ENCODE measurements around the gene MINPP1.
"Not testable (repeated sequence)": the region's sequence is repeated elsewhere in the genome, so short reads cannot be mapped to it uniquely, and the experiment has no call there.

The MINPP1 gene

GRCh38 chr10:87504640-87505365 is at the start of gene MINPP1:
TSS of gene MINPP1 (plus strand) at chr10:87504893. CDS start at chr10:87504916, 23 bp downstream.
- peak; percentile 20 to 88 (median 68) for DNase-seq

DNA sequence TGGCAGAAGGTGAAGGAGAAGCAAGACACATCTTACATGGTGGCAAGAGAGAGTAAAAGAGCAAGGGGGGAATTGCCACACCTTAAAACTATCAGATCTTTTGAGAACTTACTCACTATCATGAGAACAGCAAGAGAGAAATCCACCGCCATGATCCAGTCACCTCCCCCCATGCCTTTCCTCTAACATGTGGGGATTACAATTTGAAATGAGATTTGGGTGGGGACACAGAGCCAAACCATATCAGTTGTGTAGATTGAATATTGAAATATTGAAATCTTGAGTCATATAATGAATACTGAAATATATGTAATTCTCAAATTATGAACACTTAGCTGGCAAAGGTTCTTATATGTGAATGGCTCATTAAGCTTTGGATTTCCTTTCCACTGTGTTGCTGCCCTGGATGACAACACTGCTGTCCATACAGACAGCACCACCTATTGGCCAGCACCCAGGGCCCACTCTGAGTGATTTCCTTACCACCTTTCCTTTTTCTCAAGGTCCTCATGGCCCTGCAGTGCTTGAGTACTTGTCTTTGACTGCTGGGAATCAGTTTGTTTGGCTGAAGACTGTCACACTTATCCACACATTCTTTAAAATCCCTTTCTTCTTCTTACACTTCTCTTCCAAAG is 48.0 kb upstream of the MINPP1 start:
- not testable (repeated sequence) for DNase-seq

DNA sequence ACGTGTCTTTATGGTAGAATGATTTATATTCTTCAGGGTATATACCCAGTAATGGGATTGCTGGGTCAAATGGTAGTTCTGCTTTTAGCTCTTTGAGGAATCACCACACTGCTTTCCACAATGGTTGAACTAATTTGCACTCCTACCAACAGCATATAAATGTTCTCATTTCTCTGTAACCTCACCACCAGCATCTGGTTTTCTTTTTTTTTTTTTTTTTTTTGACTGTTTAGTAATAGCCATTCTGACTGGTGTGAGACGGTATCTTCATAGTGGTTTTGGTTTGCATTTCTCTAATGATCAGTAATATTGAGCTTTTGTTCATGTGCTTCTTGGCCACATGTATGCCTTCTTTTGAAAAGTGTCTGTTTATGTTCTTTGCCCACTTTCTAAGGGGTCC is 42.9 kb upstream of the MINPP1 start:
- DNase-seq = not testable (repeated sequence)

- not testable (repeated sequence) for DNase-seq
These were observed 37.8 kb upstream of the MINPP1 start for GRCh38 chr10:87466849-87467248.

GRCh38 chr10:87488733-87489132 is 16.0 kb upstream of the MINPP1 start:
- DNase-seq = not testable (repeated sequence)

GRCh38 chr10:87490285-87490684 is 14.4 kb upstream of the MINPP1 start:
- DNase-seq = not testable (repeated sequence)

GRCh38 chr10:87492450-87492849 is 12.2 kb upstream of the MINPP1 start:
- not testable (repeated sequence) for DNase-seq

GRCh38 chr10:87495446-87495845 is 9.2 kb upstream of the MINPP1 start:
- DNase-seq = not testable (repeated sequence)

GRCh38 chr10:87497386-87497785 is 7.3 kb upstream of the MINPP1 start:
- DNase-seq = not testable (repeated sequence)

GRCh38 chr10:87498106-87498789 is 6.4 kb upstream of the MINPP1 start:
- not testable (repeated sequence) for DNase-seq

- DNase-seq = no peak
These were observed 4.0 kb upstream of the MINPP1 start for GRCh38 chr10:87500646-87501048.

- DNase-seq = no peak
These were observed 1.3 kb upstream of the MINPP1 start for GRCh38 chr10:87503401-87503800.

DNA sequence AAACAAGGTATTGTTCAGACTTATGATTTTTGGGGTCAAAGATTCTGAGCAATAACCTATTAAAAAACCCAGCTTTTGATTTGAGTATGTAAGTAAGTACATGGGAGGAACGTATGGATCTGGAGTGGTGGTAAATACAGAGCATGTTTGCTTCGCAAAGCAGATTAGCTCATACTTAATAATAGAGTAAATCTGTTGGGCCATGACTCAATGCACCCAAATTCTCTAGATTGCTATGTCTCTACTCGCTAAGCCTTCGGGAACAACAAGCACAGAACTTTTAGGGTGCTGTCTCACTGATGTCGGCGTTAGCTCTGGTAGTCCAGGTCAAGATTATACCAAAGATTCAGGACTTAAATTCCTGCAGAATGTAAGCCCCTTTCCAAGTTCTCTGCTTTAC is 807 bp upstream of the MINPP1 start:
- DNase-seq = no peak

- peak in 1 of 56 donors; percentile 41 for DNase-seq
These were observed 420 bp upstream of the MINPP1 start for GRCh38 chr10:87504307-87504639.

DNA sequence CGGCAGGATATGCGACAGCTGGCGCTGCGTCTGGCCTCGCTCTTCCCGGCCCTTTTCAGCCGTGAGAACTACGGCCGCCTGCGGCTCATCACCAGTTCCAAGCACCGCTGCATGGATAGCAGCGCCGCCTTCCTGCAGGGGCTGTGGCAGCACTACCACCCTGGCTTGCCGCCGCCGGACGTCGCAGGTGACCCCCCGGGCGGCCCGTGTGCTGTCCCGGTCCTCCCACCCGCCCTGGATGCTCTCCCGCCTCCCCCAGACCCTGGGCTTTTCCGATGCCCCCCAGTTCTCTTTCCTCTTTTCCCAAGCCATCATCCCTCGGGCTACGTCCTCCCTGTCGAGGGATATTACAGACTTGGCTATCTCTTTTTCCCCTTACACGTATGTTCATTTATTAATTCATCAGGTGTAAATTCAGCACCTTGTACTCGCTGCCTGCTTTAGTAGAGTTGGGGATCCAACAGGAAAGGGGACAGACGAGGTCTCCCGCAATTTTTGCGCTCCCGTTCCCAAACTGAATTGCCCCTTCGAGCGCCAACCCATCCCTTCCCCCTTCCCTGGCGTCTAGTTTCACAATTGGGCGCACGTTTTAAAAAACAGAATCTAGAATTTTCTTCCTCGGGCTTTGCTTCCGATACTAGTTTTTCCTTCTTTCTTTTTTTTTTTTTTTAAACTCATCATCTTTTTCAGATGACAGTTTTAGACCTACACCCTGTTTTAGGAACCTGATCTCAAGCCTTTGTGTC is 846 bp downstream of the MINPP1 start:
- peak in 36 of 56 donors; percentile 1 to 70 (median 38) for DNase-seq

- DNase-seq = no peak
These were observed 2.3 kb downstream of the MINPP1 start for GRCh38 chr10:87506956-87507355.

DNA sequence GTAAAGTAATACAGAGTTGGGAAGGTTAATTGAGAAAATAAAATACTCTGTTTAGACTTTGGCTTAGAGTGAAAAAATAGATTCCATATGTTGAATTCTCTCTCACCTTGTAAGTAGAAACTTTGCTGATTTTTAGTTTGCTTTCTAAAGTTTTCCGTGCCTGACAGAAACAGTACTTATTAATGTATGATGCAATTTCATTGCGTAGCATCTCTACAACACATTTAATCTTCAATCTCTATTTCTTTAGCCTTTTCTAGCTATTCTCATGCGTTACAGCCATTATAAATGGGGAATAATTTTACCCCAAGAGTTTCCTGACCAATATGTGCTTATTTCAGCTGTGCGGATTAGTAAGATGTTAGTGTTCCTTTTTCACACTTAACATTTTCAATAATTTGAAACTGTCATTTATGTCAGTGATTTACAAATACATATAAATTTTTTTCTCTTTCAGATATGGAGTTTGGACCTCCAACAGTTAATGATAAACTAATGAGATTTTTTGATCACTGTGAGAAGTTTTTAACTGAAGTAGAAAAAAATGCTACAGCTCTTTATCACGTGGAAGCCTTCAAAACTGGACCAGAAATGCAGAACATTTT is 3.3 kb downstream of the MINPP1 start:
- DNase-seq = no peak

- no peak for DNase-seq
These were observed 4.1 kb downstream of the MINPP1 start for GRCh38 chr10:87508837-87509236.

- no peak for DNase-seq
These were observed 5.3 kb downstream of the MINPP1 start for GRCh38 chr10:87510025-87510424.

GRCh38 chr10:87511526-87511925 is 6.8 kb downstream of the MINPP1 start:
- no peak for DNase-seq

GRCh38 chr10:87518937-87519336 is 14.2 kb downstream of the MINPP1 start:
- no peak for DNase-seq
